ENCODE data around the gene HOOK2.

The HOOK2 gene

GRCh38 chr19:12793290-12794195, 18.2 kb upstream of the HOOK2 start:
- peak; percentile 84 for DNase-seq

GRCh38 chr19:12792853-12793289, 17.5 kb upstream of the HOOK2 start:
- no peak for DNase-seq

GRCh38 chr19:12792051-12792852, 16.9 kb upstream of the HOOK2 start:
- DNase-seq: peak; percentile 81

- DNase-seq: peak; percentile 97
Measured at GRCh38 chr19:12791345-12792050, 16.1 kb upstream of the HOOK2 start, which contains the start of gene JUNB. TSS of gene JUNB (plus strand) at chr19:12791486. CDS start at chr19:12791772, 286 bp downstream.

GRCh38 chr19:12790628-12791344, 15.4 kb upstream of the HOOK2 start:
- DNase-seq: no peak

GRCh38 chr19:12789904-12790619, 14.7 kb upstream of the HOOK2 start:
- DNase-seq: peak; percentile 90

GRCh38 chr19:12789098-12789903, 13.9 kb upstream of the HOOK2 start:
- DNase-seq: no peak

- peak; percentile 19 for DNase-seq
Measured at GRCh38 chr19:12788682-12789097, 13.3 kb upstream of the HOOK2 start.

- DNase-seq: no peak
Measured at GRCh38 chr19:12788042-12788681, 12.8 kb upstream of the HOOK2 start.

- DNase-seq: no peak
Measured at GRCh38 chr19:12787458-12787857, 12.1 kb upstream of the HOOK2 start.

GRCh38 chr19:12786952-12787351, 11.6 kb upstream of the HOOK2 start:
- no peak for DNase-seq

- no peak for DNase-seq
Measured at GRCh38 chr19:12786141-12786870, 11.0 kb upstream of the HOOK2 start.

- no peak for DNase-seq
Measured at GRCh38 chr19:12785431-12786031, 10.2 kb upstream of the HOOK2 start.

- DNase-seq: no peak
Measured at GRCh38 chr19:12784871-12785430, 9.6 kb upstream of the HOOK2 start.

- no peak for DNase-seq
Measured at GRCh38 chr19:12784394-12784870, 9.1 kb upstream of the HOOK2 start.

GRCh38 chr19:12783849-12784393, 8.6 kb upstream of the HOOK2 start:
- DNase-seq: no peak

GRCh38 chr19:12783291-12783848, 8.0 kb upstream of the HOOK2 start:
- DNase-seq: no peak

Measured in T1000 (cell line).